Activated CD4-positive, alpha-beta T cell treated with anti-CD3 and anti-CD28 coated beads, Interleukin-2, amount 50 U/mL, for 1 hour (primary cell): ENCODE measurements around the gene PKLR.
A peak's percentile ranks its signal among the peaks of the same experiment; 100 is the strongest.
"Not testable (repeated sequence)": the region's sequence is repeated elsewhere in the genome, so short reads cannot be mapped to it uniquely, and the experiment has no call there.

Experiments
- DNase-seq: peaks from one replicate; pipeline ENCODE4 v3.0.0-alpha.2; 2020

Gene PKLR

GRCh38 chr1:155316922-155317321, 15.7 kb upstream of the PKLR start:
- DNase-seq, result no peak

GRCh38 chr1:155313261-155313660, 12.0 kb upstream of the PKLR start:
- DNase-seq, result no peak

- DNase-seq, result no peak
Measured at GRCh38 chr1:155309423-155310021, 8.3 kb upstream of the PKLR start.

- DNase-seq, result peak; percentile 96
Measured at GRCh38 chr1:155308493-155309422, 7.5 kb upstream of the PKLR start, which contains the start of gene FDPS. TSS of gene FDPS (plus strand) at chr1:155308866. CDS start at chr1:155309790, 924 bp downstream.

- no peak for DNase-seq
Measured at GRCh38 chr1:155307247-155307740, 6.1 kb upstream of the PKLR start.

GRCh38 chr1:155305881-155306391, 4.7 kb upstream of the PKLR start:
- no peak for DNase-seq

- DNase-seq, result no peak
Measured at GRCh38 chr1:155304558-155305063, 3.4 kb upstream of the PKLR start.

GRCh38 chr1:155300553-155301329, 497 bp downstream of the PKLR start:
- no peak for DNase-seq

GRCh38 chr1:155300024-155300423, 1.2 kb downstream of the PKLR start:
- DNase-seq, result no peak

GRCh38 chr1:155297384-155297783, 3.9 kb downstream of the PKLR start:
- no peak for DNase-seq

- DNase-seq, result no peak
Measured at GRCh38 chr1:155296661-155297060, 4.6 kb downstream of the PKLR start.

- no peak for DNase-seq
Measured at GRCh38 chr1:155295942-155296267, 5.3 kb downstream of the PKLR start.

GRCh38 chr1:155295183-155295941, 5.9 kb downstream of the PKLR start:
- DNase-seq, result no peak

- no peak for DNase-seq
Measured at GRCh38 chr1:155294520-155295182, 6.6 kb downstream of the PKLR start.

- DNase-seq, result no peak
Measured at GRCh38 chr1:155293086-155293749, 8.0 kb downstream of the PKLR start.

GRCh38 chr1:155291006-155291405, 10.2 kb downstream of the PKLR start:
- not testable (repeated sequence) for DNase-seq

- no peak for DNase-seq
Measured at GRCh38 chr1:155287987-155288543, 13.2 kb downstream of the PKLR start.

- DNase-seq, result no peak
Measured at GRCh38 chr1:155286544-155286943, 14.7 kb downstream of the PKLR start.

- DNase-seq, result no peak
Measured at GRCh38 chr1:155285631-155286044, 15.6 kb downstream of the PKLR start.

GRCh38 chr1:155285063-155285462, 16.2 kb downstream of the PKLR start:
- no peak for DNase-seq

- no peak for DNase-seq
Measured at GRCh38 chr1:155284476-155284875, 16.8 kb downstream of the PKLR start.
